Glutamatergic neuron (in vitro differentiated cells): ENCODE measurements around the gene FFAR3. TPM values are rescaled to one million over a fixed set of nuclear protein-coding genes. Genes with fewer than 3 reads are reported as not detected.
"Not testable (repeated sequence)": the region's sequence is repeated elsewhere in the genome, so short reads cannot be mapped to it uniquely, and the experiment has no call there.

ENCODE experiments used
- DNase-seq: peaks from one replicate; pipeline ENCODE4 v3.0.0; 2022
- H3K27ac Mint-ChIP-seq: one replicate; pipeline ENCODE4 v1.8.0; 2020; ENCODE audit warnings: mild to moderate bottlenecking, mixed read lengths, inconsistent platforms; ENCODE audit not compliant: unreplicated experiment
- H3K27me3 Mint-ChIP-seq: one replicate; pipeline ENCODE4 v1.8.0; 2020; ENCODE audit warnings: mild to moderate bottlenecking, moderate library complexity, mixed read lengths, inconsistent platforms; ENCODE audit not compliant: unreplicated experiment
- H3K36me3 Mint-ChIP-seq: one replicate; pipeline ENCODE4 v1.8.0; 2020; ENCODE audit warnings: mild to moderate bottlenecking, mixed read lengths, inconsistent platforms; ENCODE audit not compliant: unreplicated experiment
- H3K4me1 Mint-ChIP-seq: one replicate; pipeline ENCODE4 v1.8.0; 2020; ENCODE audit warnings: mild to moderate bottlenecking, low read depth, mixed read lengths, inconsistent platforms; ENCODE audit not compliant: unreplicated experiment
- H3K4me3 Mint-ChIP-seq: one replicate; pipeline ENCODE4 v1.8.0; 2020; ENCODE audit warnings: mild to moderate bottlenecking, mixed read lengths, inconsistent platforms; ENCODE audit not compliant: unreplicated experiment
- H3K9me3 Mint-ChIP-seq: one replicate; pipeline ENCODE4 v1.8.0; 2020; ENCODE audit warnings: mild to moderate bottlenecking, moderate library complexity, mixed read lengths, inconsistent platforms; ENCODE audit not compliant: unreplicated experiment
- CTCF ChIP-seq: fragments of 200-600 bp; sonication (generic); IDR thresholded peaks from one replicate; pipeline ENCODE4 v1.5.0; 2021; ENCODE audit not compliant: partially characterized antibody, unreplicated experiment
- total RNA-seq: library from RNA; stranded (reverse); fragmentation: NEBNext Ultra II Directional; extraction: Animal tissue kit (Norgen Biotek cat#: 25700); gene quantifications from one replicate; pipeline ENCODE4 v1.2.1, GENCODE V29; 2021; ENCODE audit not compliant: unreplicated experiment

FFAR3 gene
- total RNA-seq, 1 donor from 2014 or later = not detected

GRCh38 chr19:35365303-35365702 is 7.0 kb downstream of the FFAR3 start:
- H3K9me3 Mint-ChIP-seq = no peaks in the 10 kb centered on the region
- H3K27ac Mint-ChIP-seq = no peak overlapping the region
- no peaks in the 10 kb centered on the region for H3K27me3 Mint-ChIP-seq
- no peaks in the 10 kb centered on the region for H3K36me3 Mint-ChIP-seq
- no peak for DNase-seq
- H3K4me1 Mint-ChIP-seq = no peaks in the 10 kb centered on the region
- H3K4me3 Mint-ChIP-seq = no peak overlapping the region
- no peak for TF ChIP-seq CTCF

DNA sequence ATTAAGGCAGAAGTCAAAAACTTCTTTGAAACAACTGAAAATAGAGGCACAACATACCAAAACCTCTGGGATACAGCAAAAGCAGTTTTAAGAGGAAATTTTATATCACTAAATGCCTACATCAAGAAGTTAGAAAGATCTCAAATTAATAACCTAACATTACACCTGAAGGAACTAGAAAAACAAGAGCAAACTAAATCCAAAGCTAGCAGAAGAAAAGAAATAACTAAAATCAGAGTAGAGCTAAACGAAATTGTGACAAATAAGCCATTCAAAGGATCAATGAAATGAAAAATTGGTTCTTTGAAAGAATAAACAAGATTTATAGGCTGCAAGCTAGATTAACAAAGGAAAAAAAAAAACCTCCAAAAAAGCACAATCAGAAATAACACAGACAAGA is 10.1 kb downstream of the FFAR3 start:
- Mint-ChIP-seq H3K4me1 (no peaks in the 10 kb centered on the region), H3K27me3 (no peaks in the 10 kb centered on the region), H3K9me3 (no peaks in the 10 kb centered on the region), H3K36me3 (no peaks in the 10 kb centered on the region), H3K27ac (no peak overlapping the region), H3K4me3 (no peak overlapping the region)
- no peak for TF ChIP-seq CTCF
- DNase-seq = no peak

DNA sequence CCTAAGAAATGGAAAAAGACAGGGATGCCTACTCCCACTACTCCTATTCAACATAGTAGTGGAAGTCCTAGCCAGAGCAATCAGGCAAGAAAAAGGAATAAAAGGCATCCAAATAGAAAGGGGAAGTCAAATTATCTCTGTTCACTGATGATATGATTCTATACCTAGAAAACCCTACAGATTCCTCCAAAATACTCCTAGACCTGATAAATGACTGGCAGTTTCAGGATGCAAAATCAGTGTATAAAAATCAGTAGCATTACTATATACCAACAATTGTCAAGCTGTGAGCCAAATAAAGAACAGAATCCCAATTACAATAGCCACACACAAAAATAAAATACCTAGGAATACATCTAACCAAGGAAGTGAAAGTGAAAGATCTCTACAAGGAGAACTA is 11.3 kb downstream of the FFAR3 start:
- Mint-ChIP-seq H3K27ac (no peak overlapping the region), H3K4me3 (no peak overlapping the region), H3K9me3 (peaks cover 2% of the 10 kb centered on the region), H3K36me3 (no peaks in the 10 kb centered on the region), H3K27me3 (no peaks in the 10 kb centered on the region), H3K4me1 (no peaks in the 10 kb centered on the region)
- TF ChIP-seq CTCF = no peak
- DNase-seq = no peak

GRCh38 chr19:35370722-35371121 is 12.5 kb downstream of the FFAR3 start, which contains the start of gene GPR42:
TSS of gene GPR42 (plus strand) at chr19:35371068. CDS start at chr19:35371360, 292 bp downstream.
- no peak within 1 kb of the TSS for H3K4me3 Mint-ChIP-seq
- peaks cover 5% of the 10 kb centered on the region for H3K36me3 Mint-ChIP-seq
- DNase-seq = no peak
- H3K4me1 Mint-ChIP-seq = no peaks in the 10 kb centered on the region
- H3K27ac Mint-ChIP-seq = no peak within 1 kb of the TSS
- peaks cover 2% of the 10 kb centered on the region for H3K27me3 Mint-ChIP-seq
- no peak for TF ChIP-seq CTCF
- H3K9me3 Mint-ChIP-seq = peaks cover 3% of the 10 kb centered on the region

DNA sequence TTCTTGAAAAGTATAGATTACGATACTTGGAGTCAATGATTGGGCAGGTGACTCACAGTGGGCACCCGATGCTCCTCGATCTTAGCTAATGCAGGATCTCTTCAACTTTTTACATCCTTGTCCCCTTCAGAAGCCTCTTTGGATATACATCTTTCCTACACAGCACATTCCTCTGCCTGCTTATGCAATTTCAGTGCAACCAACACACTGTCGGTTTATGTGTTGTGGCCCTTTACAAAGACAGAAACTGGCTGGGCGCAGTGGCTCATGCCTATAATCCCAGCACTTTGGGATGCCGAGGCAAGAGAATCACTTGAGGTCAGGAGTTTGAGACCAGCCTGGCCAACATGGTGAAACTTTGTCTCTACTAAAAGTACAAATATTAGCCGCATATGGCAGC is 15.2 kb downstream of the FFAR3 start:
- H3K27me3 Mint-ChIP-seq = peaks cover 5% of the 10 kb centered on the region
- no peak for TF ChIP-seq CTCF
- DNase-seq = no peak
- peaks cover 3% of the 10 kb centered on the region for H3K9me3 Mint-ChIP-seq
- H3K36me3 Mint-ChIP-seq = peaks cover 5% of the 10 kb centered on the region
- H3K4me1 Mint-ChIP-seq = no peaks in the 10 kb centered on the region
- H3K27ac Mint-ChIP-seq = no peak overlapping the region
- no peak overlapping the region for H3K4me3 Mint-ChIP-seq

DNA sequence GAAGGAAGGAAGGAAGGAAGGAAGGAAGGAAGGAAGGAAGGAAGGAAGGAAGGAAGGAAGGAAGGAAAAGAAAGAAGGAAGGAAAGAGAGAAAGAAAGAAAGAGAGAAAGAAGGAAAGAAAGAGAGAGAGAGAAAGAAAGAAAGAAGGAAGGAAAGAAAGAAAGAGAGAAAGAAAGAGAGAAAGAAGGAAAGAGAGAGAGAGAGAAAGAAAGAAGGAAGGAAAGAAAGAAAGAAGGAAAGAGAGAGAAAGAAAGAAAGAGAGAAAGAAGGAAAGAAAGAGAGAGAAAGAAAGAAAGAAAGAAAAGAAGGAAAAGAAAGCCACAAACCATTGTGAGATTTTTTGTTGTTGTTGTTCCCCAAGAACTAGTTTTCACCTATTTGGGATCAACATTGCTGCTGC is 15.8 kb downstream of the FFAR3 start:
- not testable (repeated sequence) for H3K27me3 Mint-ChIP-seq

More for the DNA sequence above, 15.8 kb downstream of the FFAR3 start:
- H3K27ac Mint-ChIP-seq, H3K9me3 Mint-ChIP-seq, DNase-seq, H3K36me3 Mint-ChIP-seq, H3K4me3 Mint-ChIP-seq, H3K4me1 Mint-ChIP-seq: not testable (repeated sequence)
